ENCODE measurements around the gene SPRR1A.

The SPRR1A gene

DNA sequence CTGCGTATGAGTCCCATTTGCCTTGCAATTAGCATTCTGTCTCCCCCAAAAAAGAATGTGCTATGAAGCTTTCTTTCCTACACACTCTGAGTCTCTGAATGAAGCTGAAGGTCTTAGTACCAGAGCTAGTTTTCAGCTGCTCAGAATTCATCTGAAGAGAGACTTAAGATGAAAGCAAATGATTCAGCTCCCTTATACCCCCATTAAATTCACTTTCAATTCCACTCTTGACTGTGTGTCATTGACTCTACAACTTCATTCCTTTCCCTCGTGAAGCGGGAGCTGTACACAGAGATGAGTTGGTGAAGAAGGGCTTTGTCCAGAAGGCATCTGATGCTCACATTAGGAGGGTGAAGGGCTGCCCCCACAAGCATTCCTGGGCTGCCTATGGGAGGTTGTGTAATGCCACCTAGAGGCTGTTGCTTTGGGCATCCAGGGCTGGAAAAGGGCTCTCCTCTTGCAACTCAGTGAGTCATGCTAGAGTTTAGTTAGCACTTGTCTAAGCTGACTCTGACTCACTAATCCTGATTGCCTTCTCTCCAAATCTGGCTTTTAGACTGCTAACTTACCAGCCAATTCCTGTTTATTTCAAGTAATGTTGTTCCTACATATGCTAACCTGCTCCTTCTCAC lies 48.9 kb downstream of the SPRR1A start:
- no peak for DNase-seq

DNA sequence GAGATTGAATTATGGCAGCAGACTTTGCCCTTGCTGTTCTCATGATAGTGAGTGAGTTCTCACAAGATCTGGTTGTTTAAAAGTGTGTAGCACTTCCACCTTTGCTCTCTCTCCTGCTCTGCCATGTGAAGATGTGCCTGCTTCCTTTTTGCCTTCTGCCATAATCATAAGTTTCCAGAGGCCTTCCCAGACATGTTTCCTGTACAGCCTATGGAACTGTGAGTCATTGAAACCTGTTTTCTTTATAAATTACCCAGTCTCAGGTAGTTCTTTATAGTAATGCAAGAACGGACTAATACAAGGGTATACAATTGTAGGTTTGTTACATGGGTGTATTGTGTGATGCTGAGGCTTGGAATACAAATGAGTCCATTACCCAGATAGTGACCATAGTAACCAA lies 51.3 kb downstream of the SPRR1A start:
- no peak for DNase-seq
